GM18520 (cell line): Measurements from ENCODE around the gene NGB.

Experiments used
- ATAC-seq: cut with Tn5 transposase; IDR thresholded peaks from one replicate; pipeline ENCODE4 v1.9.1; 2021; ENCODE audit not compliant: unreplicated experiment

The NGB gene

DNA sequence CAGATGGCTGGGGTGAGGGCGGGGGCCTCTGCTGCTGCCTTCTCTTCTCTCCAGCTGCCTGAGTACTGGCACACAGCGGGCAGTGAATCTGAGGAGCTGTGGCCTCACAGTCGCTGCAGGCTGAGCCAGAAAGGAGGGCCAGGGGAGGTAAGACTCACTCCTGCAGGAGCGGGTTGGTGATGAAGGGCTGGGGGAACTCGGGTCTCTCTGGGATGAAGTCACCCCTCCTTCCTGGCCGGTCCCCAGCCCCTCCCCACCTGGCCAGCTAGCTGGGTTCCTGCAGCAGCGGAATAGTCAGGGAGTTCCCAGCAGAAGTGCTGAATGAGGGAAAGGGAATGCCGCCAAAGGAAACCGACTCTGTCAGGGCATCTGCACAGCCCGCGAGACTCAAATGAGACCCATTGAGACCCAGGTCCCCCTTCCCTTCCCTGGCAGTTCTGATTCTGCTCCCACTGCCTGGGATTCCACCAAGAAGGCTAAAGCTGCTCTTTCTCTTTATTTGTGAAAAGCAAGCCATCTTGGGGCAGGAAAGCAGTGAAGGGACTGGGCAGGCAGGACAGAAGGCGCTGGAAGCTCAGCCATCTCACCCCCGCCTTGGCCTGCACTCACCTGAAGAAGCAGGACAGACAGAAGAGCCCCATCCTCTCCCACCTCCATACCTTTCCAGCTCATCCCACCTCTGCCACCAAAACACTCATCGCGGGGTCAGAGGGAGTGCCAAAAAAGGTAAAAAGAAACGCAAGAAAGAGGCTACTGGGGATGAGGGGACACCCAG is 5.3 kb downstream of the NGB start:
- no peak for ATAC-seq

- no peak for ATAC-seq
Observed at GRCh38 chr14:77265187-77265515, 5.9 kb downstream of the NGB start.

- no peak for ATAC-seq
Observed at GRCh38 chr14:77264466-77265186, 6.4 kb downstream of the NGB start.

DNA sequence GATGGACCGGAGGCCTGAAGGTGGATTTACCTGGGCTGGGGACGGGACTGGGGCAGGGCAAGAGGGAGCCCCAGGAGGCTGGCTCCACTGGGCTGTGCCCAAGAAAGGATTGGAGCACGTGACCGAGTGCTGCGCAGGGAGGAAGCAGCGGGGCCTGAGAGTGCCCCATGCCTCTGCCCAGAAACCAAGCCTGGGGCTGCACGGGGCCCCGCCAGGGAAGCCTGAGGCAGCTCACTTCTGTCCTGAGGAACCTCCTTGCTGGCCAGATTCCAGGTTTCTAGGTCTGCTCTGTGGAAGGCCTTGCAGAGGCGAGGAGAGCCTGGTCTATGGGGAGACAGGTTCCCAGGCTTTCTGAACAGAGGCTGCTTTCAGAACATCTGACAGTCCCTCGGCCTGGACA is 10.4 kb downstream of the NGB start:
- no peak for ATAC-seq

- ATAC-seq = no peak
Observed at GRCh38 chr14:77260199-77260598, 10.8 kb downstream of the NGB start.

GRCh38 chr14:77259025-77259715 is 11.8 kb downstream of the NGB start:
- no peak for ATAC-seq

DNA sequence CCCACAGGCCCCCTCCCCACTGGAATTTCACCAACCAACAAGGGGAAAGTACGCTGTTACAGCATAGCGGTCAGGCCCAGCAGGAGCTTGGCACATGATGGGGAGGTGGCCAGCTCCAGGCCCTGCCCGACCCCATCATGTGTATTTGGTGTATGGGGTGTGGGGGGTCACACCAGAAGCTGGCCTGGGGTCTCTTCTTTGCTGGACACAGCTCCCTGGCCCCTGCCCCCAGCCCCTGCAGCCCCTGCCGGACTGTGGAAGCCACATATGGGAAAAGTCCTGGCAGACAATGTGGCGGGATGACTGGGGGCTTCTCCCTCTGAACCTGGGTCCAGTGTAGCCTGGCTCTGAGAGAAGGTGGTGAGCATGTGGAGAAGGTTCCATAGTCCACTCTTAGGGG is 12.4 kb downstream of the NGB start:
- ATAC-seq = no peak

DNA sequence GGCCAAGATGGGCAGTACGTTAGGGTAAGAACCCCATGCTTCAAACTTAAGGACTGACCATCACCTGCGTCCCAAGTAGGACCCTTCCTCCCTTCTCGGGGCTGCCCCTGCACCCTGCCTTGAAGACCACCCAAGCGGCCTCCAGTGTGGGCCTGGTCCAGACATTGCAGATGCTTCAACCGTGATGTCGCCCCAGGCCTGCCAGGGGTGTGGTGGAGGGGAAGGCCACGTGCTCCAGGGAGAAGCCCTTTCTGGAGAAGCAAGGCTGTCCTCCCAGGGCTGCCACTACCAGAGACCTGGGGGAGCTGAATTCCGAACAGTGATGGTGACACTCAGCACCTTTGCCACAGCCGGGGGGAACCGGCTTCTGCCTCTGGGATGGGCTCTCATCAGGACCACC is 13.3 kb downstream of the NGB start:
- ATAC-seq = no peak

DNA sequence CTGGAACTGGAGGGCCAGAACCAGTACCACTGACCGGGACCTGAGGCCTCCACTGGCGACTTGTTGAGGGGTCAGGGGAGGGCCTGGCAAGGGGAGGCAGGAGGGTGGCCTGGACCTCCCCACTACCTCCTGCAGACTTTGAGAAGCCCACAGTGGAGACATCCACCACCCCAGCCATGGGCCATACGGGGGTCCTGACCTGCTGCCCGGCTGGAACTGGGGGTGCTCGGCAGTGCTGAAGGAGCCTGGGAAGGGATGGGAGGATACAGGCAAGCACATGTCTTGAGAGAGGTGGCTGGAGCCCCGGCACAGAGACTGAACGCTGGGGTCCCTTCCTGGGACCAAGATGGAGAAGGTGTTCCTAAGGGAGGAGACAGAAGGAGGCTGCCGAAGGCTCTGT is 14.3 kb downstream of the NGB start:
- ATAC-seq = no peak

- no peak for ATAC-seq
Observed at GRCh38 chr14:77253333-77254190, 17.4 kb downstream of the NGB start.

DNA sequence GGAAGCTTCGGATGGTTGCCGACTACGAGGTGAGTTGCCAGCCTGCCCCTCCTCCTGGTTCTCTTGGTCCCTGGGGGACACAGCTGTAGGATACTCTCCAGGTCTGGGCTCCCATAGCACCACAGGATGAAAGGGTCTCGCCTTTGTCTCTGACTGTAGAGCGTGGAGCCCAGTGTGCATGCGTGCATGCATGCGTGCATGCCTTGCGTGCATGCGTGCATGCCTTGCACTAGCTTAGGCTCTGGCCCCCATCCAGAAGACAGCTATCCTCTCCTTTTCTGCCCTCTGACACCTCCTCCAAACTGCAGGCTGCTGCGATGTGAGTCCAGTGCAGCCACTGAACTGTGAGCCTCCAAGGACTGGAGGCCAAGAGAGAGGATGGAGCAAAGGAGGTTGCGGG is 19.1 kb downstream of the NGB start:
- no peak for ATAC-seq

GRCh38 chr14:77250927-77251326 is 20.1 kb downstream of the NGB start:
- ATAC-seq = no peak

- no peak for ATAC-seq
Observed at GRCh38 chr14:77249286-77249685, 21.7 kb downstream of the NGB start.

DNA sequence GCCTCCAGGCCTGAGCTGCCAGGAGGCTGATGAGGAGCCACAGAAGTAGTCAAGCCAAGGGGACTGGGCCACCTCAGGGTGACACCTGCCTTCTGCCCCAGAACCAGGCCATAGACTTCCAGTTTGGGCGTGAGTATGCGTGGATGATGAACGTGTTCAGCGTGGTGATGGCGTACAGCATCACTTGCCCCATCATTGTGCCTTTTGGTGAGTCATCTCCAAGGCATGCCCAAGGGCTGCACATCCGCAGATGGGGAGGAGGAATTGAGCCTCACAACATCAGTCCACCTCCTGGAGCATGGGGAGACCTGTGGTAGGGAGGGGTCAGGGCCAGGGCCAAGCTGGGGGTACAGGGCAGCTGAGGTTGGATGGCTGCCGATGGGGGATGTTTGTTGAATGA is 22.3 kb downstream of the NGB start:
- ATAC-seq = no peak

GRCh38 chr14:77246784-77247183 is 24.2 kb downstream of the NGB start:
- ATAC-seq = no peak

DNA sequence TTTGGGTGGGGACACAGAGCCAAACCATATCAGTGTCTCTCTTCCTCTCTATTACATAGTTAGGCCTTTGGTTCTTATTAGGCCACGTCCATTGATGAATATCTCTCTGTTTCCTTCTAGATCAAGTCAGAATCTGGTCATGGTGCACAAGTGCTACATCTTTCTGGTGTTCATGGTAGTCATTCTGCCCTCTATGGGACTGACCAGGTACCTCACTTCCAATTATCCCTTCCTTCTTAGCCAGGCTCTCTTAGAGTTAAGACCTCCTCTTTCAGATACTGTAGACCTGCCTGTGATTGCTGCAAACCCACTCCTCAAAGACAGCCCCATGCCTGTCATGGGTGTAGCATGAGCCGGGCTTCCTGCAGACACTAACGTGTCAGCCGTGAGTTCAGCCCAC is 25.2 kb downstream of the NGB start:
- no peak for ATAC-seq

GRCh38 chr14:77243853-77244252 is 27.2 kb downstream of the NGB start:
- no peak for ATAC-seq

DNA sequence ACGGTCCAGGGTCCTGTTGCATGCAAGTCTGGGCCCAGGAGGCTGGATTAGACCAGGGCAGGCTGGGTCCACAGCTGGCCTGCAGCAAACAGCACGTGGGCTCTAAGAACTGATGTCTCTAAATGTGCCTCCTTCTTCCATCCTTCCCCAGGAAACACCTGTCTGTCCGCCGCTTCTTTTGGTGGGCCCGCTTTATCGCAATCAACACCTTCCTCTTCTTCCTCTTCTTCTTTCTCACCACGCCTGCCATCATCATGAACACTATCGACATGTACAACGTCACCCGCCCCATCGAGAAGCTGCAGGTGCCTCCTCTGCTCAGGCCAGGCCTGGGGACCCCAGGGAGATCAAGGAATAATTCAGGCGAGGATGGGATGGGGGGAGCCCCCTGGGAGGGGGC is 28.3 kb downstream of the NGB start:
- no peak for ATAC-seq

- ATAC-seq = no peak
Observed at GRCh38 chr14:77241955-77242354, 29.1 kb downstream of the NGB start.

- no peak for ATAC-seq
Observed at GRCh38 chr14:77240336-77240915, 30.6 kb downstream of the NGB start.

DNA sequence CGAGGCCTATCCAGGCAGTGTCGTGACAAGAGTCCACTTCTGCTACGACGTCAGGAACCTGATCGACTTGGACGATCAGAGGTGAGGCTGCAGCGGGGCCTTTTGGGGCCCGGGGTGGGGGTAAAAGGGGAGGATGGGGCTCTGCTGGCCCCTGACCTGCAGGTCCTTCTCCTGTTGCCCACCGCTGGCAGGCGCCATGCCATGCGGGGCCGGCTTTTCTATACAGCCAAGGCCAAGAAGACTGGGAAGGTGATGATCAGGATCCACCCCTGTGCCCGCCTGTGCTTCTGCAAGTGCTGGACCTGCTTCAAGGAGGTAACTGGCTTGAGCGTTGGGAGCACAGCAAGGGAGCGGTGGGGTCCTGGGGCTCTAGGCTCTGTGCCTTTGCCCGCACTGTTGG is 31.6 kb downstream of the NGB start:
- ATAC-seq = no peak
